ENCODE data around the gene ABCB1. TPM values are rescaled to one million over a fixed set of nuclear protein-coding genes. Genes with fewer than 3 reads are reported as not detected.
"Not testable (repeated sequence)": the region's sequence is repeated elsewhere in the genome, so short reads cannot be mapped to it uniquely, and the experiment has no call there.

The ABCB1 gene
- total RNA-seq, 1 donor from 2014 or later, result not detected

GRCh38 chr7:87581723-87582122, 19.0 kb downstream of the ABCB1 start:
- Mint-ChIP-seq H3K36me3 (ENCODE audit: low read depth) (no peaks in the 10 kb centered on the region), H3K9me3 (ENCODE audit: low read depth) (peaks cover 3% of the 10 kb centered on the region), H3K27ac (ENCODE audit: unreplicated experiment) (no peak overlapping the region)

GRCh38 chr7:87580636-87581035, 20.0 kb downstream of the ABCB1 start:
- peaks cover 3% of the 10 kb centered on the region for H3K9me3 Mint-ChIP-seq (ENCODE audit: low read depth)
- no peaks in the 10 kb centered on the region for H3K4me1 Mint-ChIP-seq (ENCODE audit: low read depth)
- no peak for DNase-seq (ENCODE audit: low spot score)
- no peak overlapping the region for H3K4me3 Mint-ChIP-seq (ENCODE audit: unreplicated experiment)
- no peak overlapping the region for H3K27ac Mint-ChIP-seq (ENCODE audit: unreplicated experiment)
- H3K36me3 Mint-ChIP-seq (ENCODE audit: low read depth), result no peaks in the 10 kb centered on the region
- H3K27me3 Mint-ChIP-seq (ENCODE audit: low read depth), result peaks cover 27% of the 10 kb centered on the region
- TF ChIP-seq CTCF (IDR thresholded peaks at IDR 0.05), result no peak

More at GRCh38 chr7:87581723-87582122, 19.0 kb downstream of the ABCB1 start:
- H3K4me3 Mint-ChIP-seq (ENCODE audit: unreplicated experiment), result no peak overlapping the region
- peaks cover 27% of the 10 kb centered on the region for H3K27me3 Mint-ChIP-seq (ENCODE audit: low read depth)
- TF ChIP-seq CTCF (IDR thresholded peaks at IDR 0.05), result no peak
- no peak for DNase-seq (ENCODE audit: low spot score)
- no peaks in the 10 kb centered on the region for H3K4me1 Mint-ChIP-seq (ENCODE audit: low read depth)

DNA sequence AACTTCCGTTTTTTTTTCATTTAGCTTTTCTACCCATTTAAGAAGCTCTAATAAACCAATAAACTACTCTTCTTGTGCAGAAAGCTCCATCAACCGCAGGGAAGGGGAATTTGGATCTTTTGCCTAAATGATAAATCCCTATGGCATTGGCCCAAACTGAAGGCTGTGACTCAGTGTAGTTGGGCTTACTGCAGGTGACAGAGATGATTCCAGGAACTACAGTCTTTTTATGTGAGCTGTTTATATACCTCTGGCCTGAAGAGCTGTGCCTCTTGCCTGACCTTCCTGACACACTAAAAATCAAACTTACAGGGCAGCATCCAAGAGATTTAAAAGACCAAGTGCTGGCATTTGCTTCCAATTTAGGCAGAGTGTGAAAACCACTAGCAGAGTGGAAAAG, 25.2 kb downstream of the ABCB1 start:
- no peaks in the 10 kb centered on the region for H3K36me3 Mint-ChIP-seq (ENCODE audit: low read depth)
- peaks cover 11% of the 10 kb centered on the region for H3K27me3 Mint-ChIP-seq (ENCODE audit: low read depth)
- TF ChIP-seq CTCF (IDR thresholded peaks at IDR 0.05), result no peak
- no peak overlapping the region for H3K27ac Mint-ChIP-seq (ENCODE audit: unreplicated experiment)
- no peaks in the 10 kb centered on the region for H3K4me1 Mint-ChIP-seq (ENCODE audit: low read depth)
- no peak overlapping the region for H3K4me3 Mint-ChIP-seq (ENCODE audit: unreplicated experiment)
- peaks cover 3% of the 10 kb centered on the region for H3K9me3 Mint-ChIP-seq (ENCODE audit: low read depth)
- no peak for DNase-seq (ENCODE audit: low spot score)

GRCh38 chr7:87574630-87575029, 26.1 kb downstream of the ABCB1 start:
- no peak for DNase-seq (ENCODE audit: low spot score)
- H3K36me3 Mint-ChIP-seq (ENCODE audit: low read depth), result no peaks in the 10 kb centered on the region
- no peak overlapping the region for H3K4me3 Mint-ChIP-seq (ENCODE audit: unreplicated experiment)
- TF ChIP-seq CTCF (IDR thresholded peaks at IDR 0.05), result no peak
- H3K27ac Mint-ChIP-seq (ENCODE audit: unreplicated experiment), result no peak overlapping the region
- H3K4me1 Mint-ChIP-seq (ENCODE audit: low read depth), result no peaks in the 10 kb centered on the region
- H3K27me3 Mint-ChIP-seq (ENCODE audit: low read depth), result peaks cover 8% of the 10 kb centered on the region
- H3K9me3 Mint-ChIP-seq (ENCODE audit: low read depth), result peaks cover 3% of the 10 kb centered on the region

DNA sequence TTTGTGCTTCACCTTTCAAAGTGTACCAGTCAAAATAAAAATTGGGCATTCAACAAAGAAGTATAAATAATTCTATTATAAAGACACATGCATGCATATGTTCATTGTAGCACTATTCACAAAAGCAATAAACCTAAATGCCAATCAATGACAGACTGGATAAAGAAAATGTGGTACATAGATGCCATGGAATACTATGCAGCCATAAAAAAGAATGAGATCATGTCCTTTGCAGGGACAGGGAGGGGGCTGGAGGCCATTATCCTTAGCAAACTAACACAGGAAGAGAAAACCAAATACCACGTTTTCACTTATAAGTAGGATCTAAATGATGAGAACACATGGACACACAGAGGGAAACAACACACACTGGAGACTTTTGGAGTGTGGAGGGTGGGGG, 28.2 kb downstream of the ABCB1 start:
- not testable (repeated sequence) for H3K27ac Mint-ChIP-seq (ENCODE audit: unreplicated experiment); H3K4me1 Mint-ChIP-seq (ENCODE audit: low read depth); H3K4me3 Mint-ChIP-seq (ENCODE audit: unreplicated experiment); H3K27me3 Mint-ChIP-seq (ENCODE audit: low read depth); DNase-seq (ENCODE audit: low spot score); H3K9me3 Mint-ChIP-seq (ENCODE audit: low read depth); H3K36me3 Mint-ChIP-seq (ENCODE audit: low read depth)

GRCh38 chr7:87570178-87570577, 30.5 kb downstream of the ABCB1 start:
- peaks cover 6% of the 10 kb centered on the region for H3K27me3 Mint-ChIP-seq (ENCODE audit: low read depth)
- DNase-seq (ENCODE audit: low spot score), result no peak
- H3K4me3 Mint-ChIP-seq (ENCODE audit: unreplicated experiment), result no peak overlapping the region
- H3K36me3 Mint-ChIP-seq (ENCODE audit: low read depth), result no peaks in the 10 kb centered on the region
- no peaks in the 10 kb centered on the region for H3K9me3 Mint-ChIP-seq (ENCODE audit: low read depth)
- no peak for TF ChIP-seq CTCF (IDR thresholded peaks at IDR 0.05)
- no peaks in the 10 kb centered on the region for H3K4me1 Mint-ChIP-seq (ENCODE audit: low read depth)
- H3K27ac Mint-ChIP-seq (ENCODE audit: unreplicated experiment), result no peak overlapping the region
